Measurements from ENCODE around the gene PDE9A.

Gene PDE9A

GRCh38 chr21:42771503-42771805 lies 118.0 kb downstream of the PDE9A start:
- DNase-seq (ENCODE audit: low read depth, low spot score): no peak

GRCh38 chr21:42775123-42775522 lies 121.7 kb downstream of the PDE9A start:
- no peak for DNase-seq (ENCODE audit: low read depth, low spot score)

GRCh38 chr21:42775891-42776290 lies 122.5 kb downstream of the PDE9A start:
- no peak for DNase-seq (ENCODE audit: low read depth, low spot score)

GRCh38 chr21:42777064-42777756 lies 123.8 kb downstream of the PDE9A start:
- DNase-seq (ENCODE audit: low read depth, low spot score): no peak

GRCh38 chr21:42777757-42778344 lies 124.4 kb downstream of the PDE9A start:
- DNase-seq (ENCODE audit: low read depth, low spot score): no peak

GRCh38 chr21:42779431-42779861 lies 126.0 kb downstream of the PDE9A start:
- DNase-seq (ENCODE audit: low read depth, low spot score): no peak

GRCh38 chr21:42780617-42781016 lies 127.2 kb downstream of the PDE9A start:
- DNase-seq (ENCODE audit: low read depth, low spot score): no peak

GRCh38 chr21:42781150-42781970 lies 127.9 kb downstream of the PDE9A start:
- no peak for DNase-seq (ENCODE audit: low read depth, low spot score)

GRCh38 chr21:42781971-42782722 lies 128.7 kb downstream of the PDE9A start:
- DNase-seq (ENCODE audit: low read depth, low spot score): no peak

GRCh38 chr21:42782723-42783242 lies 129.4 kb downstream of the PDE9A start:
- DNase-seq (ENCODE audit: low read depth, low spot score): no peak

GRCh38 chr21:42784276-42784675 lies 130.9 kb downstream of the PDE9A start:
- DNase-seq (ENCODE audit: low read depth, low spot score): no peak

- no peak for DNase-seq (ENCODE audit: low read depth, low spot score)
Observed at GRCh38 chr21:42784896-42785451, 131.6 kb downstream of the PDE9A start.

GRCh38 chr21:42785666-42786427 lies 132.4 kb downstream of the PDE9A start:
- DNase-seq (ENCODE audit: low read depth, low spot score): no peak

GRCh38 chr21:42786884-42787283 lies 133.5 kb downstream of the PDE9A start:
- DNase-seq (ENCODE audit: low read depth, low spot score): no peak

GRCh38 chr21:42787613-42788012 lies 134.2 kb downstream of the PDE9A start:
- no peak for DNase-seq (ENCODE audit: low read depth, low spot score)

- no peak for DNase-seq (ENCODE audit: low read depth, low spot score)
Observed at GRCh38 chr21:42790520-42791065, 137.2 kb downstream of the PDE9A start.

GRCh38 chr21:42793774-42794173 lies 140.4 kb downstream of the PDE9A start:
- DNase-seq (ENCODE audit: low read depth, low spot score): no peak

- DNase-seq (ENCODE audit: low read depth, low spot score): no peak
Observed at GRCh38 chr21:42794551-42794950, 141.1 kb downstream of the PDE9A start.

GRCh38 chr21:42796327-42797062 lies 143.1 kb downstream of the PDE9A start:
- no peak for DNase-seq (ENCODE audit: low read depth, low spot score)

GRCh38 chr21:42797522-42797921 lies 144.1 kb downstream of the PDE9A start:
- DNase-seq (ENCODE audit: low read depth, low spot score): no peak
